Panc1 (cell line): ENCODE results near the gene KCNH1. TPM values are rescaled to one million over a fixed set of nuclear protein-coding genes. Genes with fewer than 3 reads are reported as not detected.

Source experiments
- ATAC-seq: fragments of 200-7000 bp; cut with Tn5 transposase; 2 replicates; pipeline ENCODE4 v1.9.1; 2020; ENCODE audit warnings: mild to moderate bottlenecking, moderate library complexity
- BruUV-seq: library from RNA; stranded (reverse); fragments of 400-500 nt; replicated peaks from 2 replicates; lab custom pipeline; 2021; lab: Mats Ljungman, UMichigan
- CTCF ChIA-PET: fragments of 300-600 bp; sonication (Branson Sonifier 250); formaldehyde crosslinking; loops from one replicate; lab custom pipeline; 2022; ENCODE audit warnings: antibody characterized with exemption; lab: Charles Lee
- POLR2A ChIA-PET: fragments of 300-600 bp; sonication (Branson Sonifier 250); formaldehyde crosslinking; loops from one replicate; lab custom pipeline; 2022; ENCODE audit warnings: antibody characterized with exemption; lab: Charles Lee
- DNase-seq: peaks from one replicate; pipeline ENCODE4 v3.0.0-alpha.2; 2010; ENCODE audit warnings: low read depth, low spot score
- H3K27ac ChIP-seq: 2 replicates; pipeline ENCODE4 v1.5.1; 2011; ENCODE audit warnings: mild to moderate bottlenecking, low read length, inconsistent platforms
- H3K27me3 ChIP-seq: fragments of 200-500 bp; sonication (Bioruptor generic); 2 replicates; pipeline ENCODE4 v1.6.0; 2014; ENCODE audit warnings: low read length, inconsistent platforms; ENCODE audit not compliant: control insufficient read depth, insufficient read depth
- H3K36me3 ChIP-seq: fragments of 200-500 bp; sonication (Bioruptor generic); 2 replicates; pipeline ENCODE4 v1.5.1; 2014; ENCODE audit warnings: inconsistent platforms, mild to moderate bottlenecking, low read length, moderate library complexity; ENCODE audit not compliant: control insufficient read depth, insufficient read depth
- H3K4me1 ChIP-seq: 2 replicates; pipeline ENCODE4 v1.5.1; 2011; ENCODE audit warnings: inconsistent platforms, mild to moderate bottlenecking, low read length, moderate library complexity; ENCODE audit not compliant: control insufficient read depth, insufficient read depth
- H3K4me3 ChIP-seq, 2 experiments: 2 replicates each; pipeline ENCODE4 v1.5.1; 2011 to 2012; ENCODE audit warnings: low read depth in 2 of 2, low read length in 2 of 2, mild to moderate bottlenecking in 2 of 2, inconsistent platforms in 1 of 2, moderate library complexity in 1 of 2
- H3K9me3 ChIP-seq: fragments of 200-500 bp; sonication (Bioruptor generic); 2 replicates; pipeline ENCODE4 v1.5.1; 2014; ENCODE audit warnings: low read depth, mild to moderate bottlenecking, inconsistent platforms, low read length, moderate library complexity; ENCODE audit not compliant: control insufficient read depth, insufficient read depth
- POLR2AphosphoS5 ChIP-seq: IDR thresholded peaks from 2 replicates; pipeline ENCODE4 v1.6.1; 2012; ENCODE audit warnings: mild to moderate bottlenecking, low read depth, low read length, moderate library complexity
- SIN3A ChIP-seq: IDR thresholded peaks from 2 replicates; pipeline ENCODE4 v1.6.1; 2012; ENCODE audit warnings: low read depth, mild to moderate bottlenecking, low read length, moderate library complexity, borderline replicate concordance; ENCODE audit not compliant: insufficient read depth
- TCF7L2 ChIP-seq: IDR thresholded peaks from 2 replicates; pipeline ENCODE4 v1.6.1; 2011; ENCODE audit warnings: mild to moderate bottlenecking, low read depth, low read length, inconsistent platforms
- in situ Hi-C: cut with HindIII; loops from 2 replicates; pipeline ENCODE4 v1.10.0; 2016; ENCODE audit warnings: low sequenced_read_pairs, low pct_unique_long_range_greater_than_20kb
- intact Hi-C: fragments of 100-400 bp; cut with micrococcal nuclease; formaldehyde crosslinking; loops from one replicate; pipeline ENCODE4 v1.10.0; 2022; ENCODE audit not compliant: unreplicated experiment
- total RNA-seq: library from RNA; stranded (reverse); gene quantifications from one replicate; pipeline ENCODE4 v1.2.1, GENCODE V29; 2021; ENCODE audit not compliant: unreplicated experiment
- TF ChIP-seq, protein P1 (sequence below): fragments of 450-650 bp; IDR thresholded peaks from 2 replicates; pipeline ENCODE4 v1.5.1; 2017; ENCODE audit warnings: mild to moderate bottlenecking
- TF ChIP-seq, protein P2 (sequence below), 2 experiments: IDR thresholded peaks; 2 replicates each; pipeline ENCODE4 v1.6.1; 2011 to 2012; ENCODE audit warnings: low read depth in 2 of 2, control low read depth in 1 of 2, low read length in 1 of 2, mild to moderate bottlenecking in 1 of 2, moderate library complexity in 1 of 2; ENCODE audit not compliant: insufficient read depth in 1 of 2

The KCNH1 gene
- total RNA-seq, 1 experiment from 2014 or later: not detected

DNA sequence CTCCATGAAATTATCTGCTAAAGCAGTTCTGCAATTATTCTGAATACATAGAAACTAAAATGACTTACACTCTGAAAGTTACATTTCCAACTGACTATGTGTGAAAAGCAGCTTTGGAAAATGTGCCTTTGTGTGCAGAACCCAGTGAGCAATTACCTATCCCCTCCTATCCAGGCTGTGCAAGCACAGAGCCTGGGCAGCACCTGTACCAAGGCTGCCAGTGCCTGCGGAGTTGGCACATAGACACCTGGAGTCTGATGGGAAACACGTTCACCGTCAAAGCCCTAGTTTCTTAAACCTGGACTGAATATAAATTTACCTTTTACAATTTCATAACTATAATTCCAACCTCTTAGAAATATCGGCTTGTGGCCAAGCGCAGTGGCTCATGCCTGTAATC is 307.3 kb downstream of the KCNH1 start:
- ChIA-PET POLR2A (no interaction called here), CTCF (no interaction called here)
- TF ChIP-seq SIN3A (no peak), TCF7L2 (no peak), POLR2AphosphoS5 (no peak)
- TF ChIP-seq, protein P1, sequence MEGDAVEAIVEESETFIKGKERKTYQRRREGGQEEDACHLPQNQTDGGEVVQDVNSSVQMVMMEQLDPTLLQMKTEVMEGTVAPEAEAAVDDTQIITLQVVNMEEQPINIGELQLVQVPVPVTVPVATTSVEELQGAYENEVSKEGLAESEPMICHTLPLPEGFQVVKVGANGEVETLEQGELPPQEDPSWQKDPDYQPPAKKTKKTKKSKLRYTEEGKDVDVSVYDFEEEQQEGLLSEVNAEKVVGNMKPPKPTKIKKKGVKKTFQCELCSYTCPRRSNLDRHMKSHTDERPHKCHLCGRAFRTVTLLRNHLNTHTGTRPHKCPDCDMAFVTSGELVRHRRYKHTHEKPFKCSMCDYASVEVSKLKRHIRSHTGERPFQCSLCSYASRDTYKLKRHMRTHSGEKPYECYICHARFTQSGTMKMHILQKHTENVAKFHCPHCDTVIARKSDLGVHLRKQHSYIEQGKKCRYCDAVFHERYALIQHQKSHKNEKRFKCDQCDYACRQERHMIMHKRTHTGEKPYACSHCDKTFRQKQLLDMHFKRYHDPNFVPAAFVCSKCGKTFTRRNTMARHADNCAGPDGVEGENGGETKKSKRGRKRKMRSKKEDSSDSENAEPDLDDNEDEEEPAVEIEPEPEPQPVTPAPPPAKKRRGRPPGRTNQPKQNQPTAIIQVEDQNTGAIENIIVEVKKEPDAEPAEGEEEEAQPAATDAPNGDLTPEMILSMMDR: no peak
- TF ChIP-seq, protein P2, sequence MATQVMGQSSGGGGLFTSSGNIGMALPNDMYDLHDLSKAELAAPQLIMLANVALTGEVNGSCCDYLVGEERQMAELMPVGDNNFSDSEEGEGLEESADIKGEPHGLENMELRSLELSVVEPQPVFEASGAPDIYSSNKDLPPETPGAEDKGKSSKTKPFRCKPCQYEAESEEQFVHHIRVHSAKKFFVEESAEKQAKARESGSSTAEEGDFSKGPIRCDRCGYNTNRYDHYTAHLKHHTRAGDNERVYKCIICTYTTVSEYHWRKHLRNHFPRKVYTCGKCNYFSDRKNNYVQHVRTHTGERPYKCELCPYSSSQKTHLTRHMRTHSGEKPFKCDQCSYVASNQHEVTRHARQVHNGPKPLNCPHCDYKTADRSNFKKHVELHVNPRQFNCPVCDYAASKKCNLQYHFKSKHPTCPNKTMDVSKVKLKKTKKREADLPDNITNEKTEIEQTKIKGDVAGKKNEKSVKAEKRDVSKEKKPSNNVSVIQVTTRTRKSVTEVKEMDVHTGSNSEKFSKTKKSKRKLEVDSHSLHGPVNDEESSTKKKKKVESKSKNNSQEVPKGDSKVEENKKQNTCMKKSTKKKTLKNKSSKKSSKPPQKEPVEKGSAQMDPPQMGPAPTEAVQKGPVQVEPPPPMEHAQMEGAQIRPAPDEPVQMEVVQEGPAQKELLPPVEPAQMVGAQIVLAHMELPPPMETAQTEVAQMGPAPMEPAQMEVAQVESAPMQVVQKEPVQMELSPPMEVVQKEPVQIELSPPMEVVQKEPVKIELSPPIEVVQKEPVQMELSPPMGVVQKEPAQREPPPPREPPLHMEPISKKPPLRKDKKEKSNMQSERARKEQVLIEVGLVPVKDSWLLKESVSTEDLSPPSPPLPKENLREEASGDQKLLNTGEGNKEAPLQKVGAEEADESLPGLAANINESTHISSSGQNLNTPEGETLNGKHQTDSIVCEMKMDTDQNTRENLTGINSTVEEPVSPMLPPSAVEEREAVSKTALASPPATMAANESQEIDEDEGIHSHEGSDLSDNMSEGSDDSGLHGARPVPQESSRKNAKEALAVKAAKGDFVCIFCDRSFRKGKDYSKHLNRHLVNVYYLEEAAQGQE (IDR thresholded peaks at IDR 0.05; ENCODE audit: insufficient read depth in 1 of 2, low read depth in 2 of 2, low read length in 1 of 2): no peak
- Histone ChIP-seq H3K27me3 (no peaks in the 10 kb centered on the region), H3K4me1 (no peaks in the 10 kb centered on the region), H3K27ac (no peak overlapping the region), H3K36me3 (no peaks in the 10 kb centered on the region), H3K9me3 (no peaks in the 10 kb centered on the region), H3K4me3 (no peak overlapping the region)
- BruUV-seq: no TSS peak
- no peak for DNase-seq
- intact Hi-C loops (no loop called here), in situ Hi-C loops (no loop called here)
- no peak for ATAC-seq

- Histone ChIP-seq H3K4me1 (no peaks in the 10 kb centered on the region), H3K36me3 (no peaks in the 10 kb centered on the region), H3K27me3 (no peaks in the 10 kb centered on the region), H3K9me3 (no peaks in the 10 kb centered on the region), H3K27ac (no peak overlapping the region), H3K4me3 (no peak overlapping the region)
- no peak for ATAC-seq
- no TSS peak for BruUV-seq
- DNase-seq: no peak
- CTCF ChIA-PET: no interaction called here
- in situ Hi-C loops (no loop called here), intact Hi-C loops (no loop called here)
- POLR2A ChIA-PET: no interaction called here
- TF ChIP-seq SIN3A: no peak
Measured at GRCh38 chr1:210822932-210823331, 311.0 kb downstream of the KCNH1 start.

- POLR2A ChIA-PET: no interaction called here
- Histone ChIP-seq H3K27ac (no peak overlapping the region), H3K36me3 (no peaks in the 10 kb centered on the region), H3K4me1 (no peaks in the 10 kb centered on the region), H3K27me3 (no peaks in the 10 kb centered on the region), H3K9me3 (no peaks in the 10 kb centered on the region), H3K4me3 (no peak overlapping the region)
- CTCF ChIA-PET: no interaction called here
- DNase-seq (no peak), ATAC-seq (no peak)
- no TSS peak for BruUV-seq
- intact Hi-C loops (no loop called here), in situ Hi-C loops (no loop called here)
- TF ChIP-seq, protein P1: no peak
- no peak for TF ChIP-seq TCF7L2
- TF ChIP-seq POLR2AphosphoS5: no peak
- no peak for TF ChIP-seq SIN3A
- TF ChIP-seq, protein P2 (IDR thresholded peaks at IDR 0.05; ENCODE audit: insufficient read depth in 1 of 2, low read depth in 2 of 2, low read length in 1 of 2): no peak
Measured at GRCh38 chr1:210822241-210822640, 311.7 kb downstream of the KCNH1 start.
